CD4-positive, alpha-beta T cell treated with Interleukin-2 at 100 ng/mL for 4 hours (primary cell): ENCODE data around the gene SLC5A1.
"Not testable (repeated sequence)": the region's sequence is repeated elsewhere in the genome, so short reads cannot be mapped to it uniquely, and the experiment has no call there.

Experiments used
- DNase-seq: peaks from one replicate; pipeline ENCODE4 v3.0.0-alpha.2; 2020; ENCODE audit warnings: low spot score

Gene SLC5A1

GRCh38 chr22:32097881-32098499 is 54.9 kb downstream of the SLC5A1 start:
- DNase-seq, result no peak

GRCh38 chr22:32100711-32101110 is 57.6 kb downstream of the SLC5A1 start:
- no peak for DNase-seq

DNA sequence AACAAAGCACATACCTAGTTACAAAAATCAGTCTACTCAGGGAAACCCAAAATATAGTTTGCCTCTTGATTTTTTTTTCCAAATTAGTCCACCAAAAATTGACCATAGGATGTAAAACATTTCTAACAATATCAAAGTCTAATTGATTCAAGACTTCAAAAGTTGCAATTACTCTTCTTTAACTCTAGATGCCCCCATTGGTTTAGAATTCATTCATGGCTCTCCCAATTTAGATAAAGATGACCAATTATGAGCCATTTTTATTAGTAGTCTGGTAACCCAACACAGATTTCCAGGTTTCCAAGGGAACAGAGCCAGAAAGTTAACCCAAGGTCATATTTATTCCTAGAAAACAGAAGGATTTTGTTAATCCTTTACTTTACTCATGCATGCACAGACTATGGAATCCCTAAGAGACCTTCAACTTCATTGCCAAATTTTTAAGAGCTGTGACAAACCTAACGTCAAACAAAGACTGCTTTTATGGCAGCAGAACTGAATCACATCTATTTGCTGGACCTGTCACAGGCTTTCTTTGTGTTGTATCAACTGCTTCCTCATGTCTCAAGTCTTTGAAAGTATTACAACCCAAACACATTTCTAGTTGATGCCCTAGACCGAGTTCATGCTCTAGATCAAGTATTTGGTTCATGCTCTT is 60.7 kb downstream of the SLC5A1 start:
- peak; percentile 38 for DNase-seq

- no peak for DNase-seq
Observed at GRCh38 chr22:32106930-32107329, 63.9 kb downstream of the SLC5A1 start.

DNA sequence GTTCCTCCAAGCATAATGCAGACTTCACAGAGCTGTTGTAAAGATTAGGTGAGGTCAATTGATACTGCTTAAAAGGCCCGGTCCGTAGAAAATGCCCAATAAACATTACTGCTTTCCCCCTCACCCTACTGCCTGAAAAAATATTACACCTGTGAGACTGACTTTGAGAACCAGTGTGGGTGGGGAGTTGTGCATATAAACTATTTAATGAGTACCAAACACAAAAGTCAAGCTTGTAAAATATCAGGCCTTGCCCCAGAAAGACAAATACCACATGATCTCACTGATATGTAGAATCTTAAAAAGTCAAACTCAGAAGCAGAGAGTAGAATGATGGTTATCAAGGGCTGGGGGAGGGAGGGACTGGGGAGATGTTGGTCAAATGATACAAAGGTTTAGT is 69.3 kb downstream of the SLC5A1 start:
- no peak for DNase-seq

GRCh38 chr22:32119568-32120235 is 76.6 kb downstream of the SLC5A1 start:
- DNase-seq, result no peak

- no peak for DNase-seq
Observed at GRCh38 chr22:32120603-32121002, 77.5 kb downstream of the SLC5A1 start.

GRCh38 chr22:32122899-32123298 is 79.8 kb downstream of the SLC5A1 start:
- no peak for DNase-seq

DNA sequence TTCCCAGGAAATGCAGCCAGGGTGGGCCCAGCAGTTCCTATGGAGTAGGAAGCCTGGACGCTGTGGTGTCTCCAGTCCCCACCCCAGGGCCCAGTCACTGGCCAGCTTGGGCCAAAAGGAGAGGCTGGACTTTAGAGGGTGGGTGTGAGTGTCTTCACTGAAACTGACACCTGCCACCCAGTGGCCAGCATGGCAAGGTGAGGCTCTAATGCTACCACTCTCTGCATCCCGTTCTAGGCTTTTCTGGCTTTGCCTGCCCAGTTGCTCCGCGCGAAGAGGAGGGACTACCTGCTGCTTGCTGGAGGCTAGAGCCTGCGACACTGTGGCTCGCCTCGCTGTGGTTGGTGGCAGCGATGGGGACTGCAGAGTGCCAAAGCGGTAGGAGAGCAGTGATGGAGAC is 80.6 kb downstream of the SLC5A1 start:
- DNase-seq, result no peak

- DNase-seq, result no peak
Observed at GRCh38 chr22:32127904-32128303, 84.8 kb downstream of the SLC5A1 start.

GRCh38 chr22:32130464-32130863 is 87.4 kb downstream of the SLC5A1 start:
- DNase-seq, result no peak

DNA sequence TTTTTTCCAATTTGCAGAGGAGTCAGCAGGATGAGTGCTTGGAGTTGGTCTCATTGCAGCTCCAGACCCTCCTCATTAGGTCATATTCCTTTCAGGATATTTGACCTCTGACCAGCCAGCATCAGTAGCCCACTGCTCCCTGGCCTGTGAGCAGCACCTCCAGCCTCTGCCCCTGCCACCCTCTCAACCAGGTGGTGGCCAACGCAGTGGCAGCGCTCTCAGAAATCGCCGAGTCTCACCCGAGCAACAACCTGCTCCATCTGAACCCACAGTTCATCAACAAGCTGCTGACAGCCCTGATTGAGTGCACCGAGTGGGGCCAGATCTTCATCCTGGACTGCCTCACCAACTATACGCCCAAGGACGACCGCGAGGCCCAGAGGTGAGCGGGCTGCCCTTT is 89.1 kb downstream of the SLC5A1 start:
- no peak for DNase-seq

DNA sequence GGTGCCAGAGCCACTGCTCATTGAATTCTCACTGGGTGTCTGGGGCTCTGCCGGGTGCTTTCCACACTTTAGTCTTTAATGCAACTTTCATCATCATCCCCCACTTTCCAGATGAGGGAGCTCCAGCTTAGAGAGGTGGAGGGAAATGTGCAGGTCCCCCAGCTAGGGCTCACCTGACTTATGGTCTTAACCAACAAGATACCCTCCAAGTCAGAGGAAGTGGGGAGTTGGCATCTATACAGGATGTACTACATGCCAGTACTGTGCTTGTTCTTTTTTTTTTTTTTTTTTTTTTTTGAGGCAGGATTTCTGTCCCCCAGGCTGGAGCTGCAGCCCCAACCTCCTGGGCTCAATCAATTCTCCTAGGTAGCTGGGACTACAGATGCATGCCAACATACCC is 89.7 kb downstream of the SLC5A1 start:
- DNase-seq, result no peak

- not testable (repeated sequence) for DNase-seq
Observed at GRCh38 chr22:32134796-32135195, 91.7 kb downstream of the SLC5A1 start.

- not testable (repeated sequence) for DNase-seq
Observed at GRCh38 chr22:32135958-32136357, 92.9 kb downstream of the SLC5A1 start.

DNA sequence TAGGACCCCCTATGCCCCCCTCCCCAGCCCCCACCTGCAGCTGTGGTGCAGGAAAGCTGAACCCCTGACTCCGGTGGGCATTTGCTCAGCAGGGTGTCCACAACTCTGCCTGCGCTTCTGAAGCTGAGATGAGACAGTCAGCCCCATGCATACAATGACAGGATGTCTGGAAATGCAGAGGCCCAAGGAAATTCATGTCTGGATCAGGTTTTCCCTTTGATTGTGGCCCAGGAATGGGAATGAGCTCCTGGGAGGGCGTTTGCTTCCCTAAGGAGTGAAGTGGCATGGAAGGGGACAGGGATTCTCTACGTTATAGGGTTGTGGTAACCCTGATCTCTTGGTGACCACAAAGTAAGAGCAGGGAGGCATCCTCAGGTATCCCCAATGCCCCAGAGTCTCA is 93.8 kb downstream of the SLC5A1 start:
- DNase-seq, result not testable (repeated sequence)

DNA sequence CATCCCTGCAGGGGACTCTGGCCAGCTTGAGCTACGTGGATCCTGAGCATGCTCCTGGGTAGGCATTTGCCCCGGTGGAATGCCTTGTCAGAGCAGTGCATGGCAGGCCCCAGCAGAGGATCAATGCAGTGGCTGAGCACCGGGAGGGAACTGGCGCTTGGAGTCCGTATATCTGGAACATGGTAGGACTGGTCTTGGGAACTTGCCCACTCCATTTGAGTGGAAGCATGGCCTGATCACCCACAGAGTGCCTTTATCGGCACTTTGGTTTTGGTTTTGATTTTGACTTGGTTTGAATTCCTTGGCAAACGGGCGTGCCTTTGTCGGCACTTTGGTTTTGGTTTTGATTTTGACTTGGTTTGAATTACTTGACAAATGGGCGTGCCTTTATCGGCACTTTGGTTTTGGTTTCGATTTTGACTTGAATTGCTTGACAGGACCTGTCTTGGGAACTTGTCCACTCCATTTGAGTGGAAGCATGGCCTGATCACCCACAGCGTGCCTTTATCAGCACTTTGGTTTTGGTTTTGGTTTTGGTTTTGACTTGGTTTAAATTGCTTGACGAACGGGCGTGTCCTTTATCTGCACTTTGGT is 94.8 kb downstream of the SLC5A1 start:
- DNase-seq, result peak; percentile 75

DNA sequence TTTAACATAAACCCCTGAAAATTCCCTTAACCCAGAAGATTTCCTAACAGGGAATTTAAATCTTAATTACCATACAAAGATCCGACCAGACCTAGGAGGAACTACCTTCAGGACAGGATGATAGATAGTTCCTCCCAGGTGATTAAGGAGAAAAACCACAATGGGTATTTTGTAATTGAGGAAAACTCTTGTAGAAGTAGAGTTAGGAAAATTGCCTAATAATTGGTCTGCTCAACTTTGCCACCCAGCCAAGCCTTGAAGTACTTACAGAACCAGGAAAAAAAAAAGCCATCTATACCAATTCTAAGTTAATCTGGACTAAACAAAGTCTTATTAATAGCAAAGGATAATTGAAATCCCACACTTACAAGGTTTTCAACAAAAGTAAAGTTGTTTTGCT is 95.5 kb downstream of the SLC5A1 start:
- DNase-seq, result not testable (repeated sequence)

GRCh38 chr22:32140688-32141087 is 97.6 kb downstream of the SLC5A1 start:
- DNase-seq, result not testable (repeated sequence)

GRCh38 chr22:32142600-32142999 is 99.5 kb downstream of the SLC5A1 start:
- DNase-seq, result peak; percentile 33

GRCh38 chr22:32144496-32145274 is 101.6 kb downstream of the SLC5A1 start:
- DNase-seq, result peak; percentile 29

- DNase-seq, result not testable (repeated sequence)
Observed at GRCh38 chr22:32147128-32147527, 104.1 kb downstream of the SLC5A1 start.
